Peyer's patch (tissue), 4 donors: ENCODE results near the gene RSKR. TPM values are rescaled to one million over a fixed set of nuclear protein-coding genes. Genes with fewer than 3 reads are reported as not detected.

Source experiments
- DNase-seq, 3 donors: peaks; one replicate each; pipeline ENCODE4 v3.0.0-alpha.2; 2017 to 2019
- H3K27ac ChIP-seq, 4 donors: fragments of 200-600 bp; sonication (generic); one replicate each; pipeline ENCODE4 v1.5.1; 2016 to 2019
- H3K27me3 ChIP-seq, 2 donors: fragments of 200-600 bp; sonication (generic); one replicate each; pipeline ENCODE4 v1.5.1; 2019
- H3K36me3 ChIP-seq, 3 donors: fragments of 200-600 bp; sonication (generic); one replicate each; pipeline ENCODE4 v1.5.1; 2016 to 2019
- H3K4me1 ChIP-seq, 4 donors: fragments of 200-600 bp; sonication (generic); one replicate each; pipeline ENCODE4 v1.5.1; 2016 to 2019
- H3K4me3 ChIP-seq, 4 donors: fragments of 200-600 bp; sonication (generic); 1 replicate in 3 of 4; 2 replicates in 1 of 4; pipeline ENCODE4 v1.5.1; 2016 to 2019; ENCODE audit warnings: mild to moderate bottlenecking in 1 of 4
- H3K9me3 ChIP-seq, 4 donors: fragments of 200-600 bp; sonication (generic); one replicate each; pipeline ENCODE4 v1.5.1; 2016 to 2019; ENCODE audit warnings: mild to moderate bottlenecking in 1 of 4
- POLR2A ChIP-seq, 2 donors: fragments of 450-650 bp; IDR thresholded peaks; one replicate each; pipeline ENCODE4 v1.5.1; 2017; ENCODE audit warnings: antibody characterized with exemption in 2 of 2, mild to moderate bottlenecking in 2 of 2, moderate library complexity in 2 of 2
- total RNA-seq, 4 donors: library from RNA; depleted of rRNA; stranded (reverse); fragments of >200 nt; gene quantifications; one replicate each; pipeline ENCODE4 v1.1.0, GENCODE V29; 2016
- TF ChIP-seq, protein P1 (sequence below), 6 experiments: fragments of 450-650 bp in 4 of 6; fragments of 200-600 bp in 2 of 6; sonication (generic) in 1 of 6; IDR thresholded peaks; one replicate each; pipeline ENCODE4 v1.5.1; 2017 to 2019; ENCODE audit warnings: antibody characterized with exemption in 6 of 6, mild to moderate bottlenecking in 3 of 6, moderate library complexity in 1 of 6

RSKR gene
- total RNA-seq, 4 donors from 2014 or later = 11.6 to 36.8 (median 23.3) TPM

GRCh38 chr17:28597606-28598383 is 16.2 kb downstream of the RSKR start:
- no peak for TF ChIP-seq POLR2A (IDR thresholded peaks at IDR 0.05)
- TF ChIP-seq, protein P1, sequence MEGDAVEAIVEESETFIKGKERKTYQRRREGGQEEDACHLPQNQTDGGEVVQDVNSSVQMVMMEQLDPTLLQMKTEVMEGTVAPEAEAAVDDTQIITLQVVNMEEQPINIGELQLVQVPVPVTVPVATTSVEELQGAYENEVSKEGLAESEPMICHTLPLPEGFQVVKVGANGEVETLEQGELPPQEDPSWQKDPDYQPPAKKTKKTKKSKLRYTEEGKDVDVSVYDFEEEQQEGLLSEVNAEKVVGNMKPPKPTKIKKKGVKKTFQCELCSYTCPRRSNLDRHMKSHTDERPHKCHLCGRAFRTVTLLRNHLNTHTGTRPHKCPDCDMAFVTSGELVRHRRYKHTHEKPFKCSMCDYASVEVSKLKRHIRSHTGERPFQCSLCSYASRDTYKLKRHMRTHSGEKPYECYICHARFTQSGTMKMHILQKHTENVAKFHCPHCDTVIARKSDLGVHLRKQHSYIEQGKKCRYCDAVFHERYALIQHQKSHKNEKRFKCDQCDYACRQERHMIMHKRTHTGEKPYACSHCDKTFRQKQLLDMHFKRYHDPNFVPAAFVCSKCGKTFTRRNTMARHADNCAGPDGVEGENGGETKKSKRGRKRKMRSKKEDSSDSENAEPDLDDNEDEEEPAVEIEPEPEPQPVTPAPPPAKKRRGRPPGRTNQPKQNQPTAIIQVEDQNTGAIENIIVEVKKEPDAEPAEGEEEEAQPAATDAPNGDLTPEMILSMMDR (IDR thresholded peaks at IDR 0.05) = no peak
- Histone ChIP-seq H3K9me3 (no peaks in the 10 kb centered on the region), H3K36me3 (no peaks in the 10 kb centered on the region), H3K27ac (peak overlapping the region in 3 of 4 donors; percentile 87 to 99 (median 95)), H3K27me3 (no peaks in the 10 kb centered on the region), H3K4me1 (peaks cover 0 to 27% (median 0%) of the 10 kb centered on the region in 4 donors), H3K4me3 (peak overlapping the region in 2 of 4 donors; percentile 78 to 79)
- DNase-seq = no peak

DNA sequence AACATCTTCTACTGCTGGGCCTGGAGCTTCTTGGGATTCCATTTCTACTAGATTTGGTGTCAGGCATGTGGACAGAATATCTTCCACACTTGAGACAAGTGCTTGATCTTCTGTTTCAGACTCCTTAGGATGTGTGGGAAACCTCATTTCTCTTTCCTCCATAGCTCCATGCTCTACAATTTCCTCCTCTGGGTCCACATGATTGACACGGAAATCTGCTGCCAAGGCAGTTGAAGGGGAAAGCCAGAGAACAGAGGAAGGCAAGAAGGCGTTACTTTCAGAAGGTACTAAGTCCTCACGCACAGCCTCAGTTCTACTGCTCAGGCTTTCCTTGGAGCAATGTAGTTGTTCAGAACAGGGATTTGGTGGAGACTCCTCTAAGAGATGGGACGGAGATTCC is 21.7 kb downstream of the RSKR start:
- Histone ChIP-seq H3K9me3 (no peaks in the 10 kb centered on the region), H3K27ac (no peak overlapping the region), H3K27me3 (no peaks in the 10 kb centered on the region), H3K4me1 (no peaks in the 10 kb centered on the region), H3K4me3 (no peak overlapping the region), H3K36me3 (peaks cover 0 to 28% (median 0%) of the 10 kb centered on the region in 3 donors)
- no peak for DNase-seq
- TF ChIP-seq, protein P1 (IDR thresholded peaks at IDR 0.05) = no peak
- TF ChIP-seq POLR2A (IDR thresholded peaks at IDR 0.05) = no peak

- peaks cover 0 to 59% (median 0%) of the 10 kb centered on the region in 3 donors for H3K36me3 ChIP-seq
- DNase-seq = no peak
These were observed 28.1 kb downstream of the RSKR start for GRCh38 chr17:28585851-28586250.

GRCh38 chr17:28584434-28584833 is 29.6 kb downstream of the RSKR start:
- H3K27ac ChIP-seq = no peak overlapping the region
- peaks cover 0 to 58% (median 0%) of the 10 kb centered on the region in 3 donors for H3K36me3 ChIP-seq
- TF ChIP-seq, protein P1 (IDR thresholded peaks at IDR 0.05) = no peak
- no peak for TF ChIP-seq POLR2A (IDR thresholded peaks at IDR 0.05)
- H3K4me1 ChIP-seq = no peaks in the 10 kb centered on the region
- no peak for DNase-seq
- H3K27me3 ChIP-seq = no peaks in the 10 kb centered on the region
- no peaks in the 10 kb centered on the region for H3K9me3 ChIP-seq
- H3K4me3 ChIP-seq = no peak overlapping the region

More at GRCh38 chr17:28585851-28586250, 28.1 kb downstream of the RSKR start:
- Histone ChIP-seq H3K27me3 (no peaks in the 10 kb centered on the region), H3K9me3 (no peaks in the 10 kb centered on the region), H3K4me3 (no peak overlapping the region), H3K27ac (no peak overlapping the region), H3K4me1 (no peaks in the 10 kb centered on the region)
- no peak for TF ChIP-seq POLR2A (IDR thresholded peaks at IDR 0.05)
- TF ChIP-seq, protein P1 (IDR thresholded peaks at IDR 0.05) = no peak

- no peaks in the 10 kb centered on the region for H3K4me1 ChIP-seq
- peaks cover 0 to 56% (median 0%) of the 10 kb centered on the region in 3 donors for H3K36me3 ChIP-seq
- H3K9me3 ChIP-seq = no peaks in the 10 kb centered on the region
- no peak for DNase-seq
- no peaks in the 10 kb centered on the region for H3K27me3 ChIP-seq
- no peak overlapping the region for H3K4me3 ChIP-seq
- no peak overlapping the region for H3K27ac ChIP-seq
- TF ChIP-seq, protein P1 (IDR thresholded peaks at IDR 0.05) = no peak
- no peak for TF ChIP-seq POLR2A (IDR thresholded peaks at IDR 0.05)
These were observed 31.5 kb downstream of the RSKR start for GRCh38 chr17:28582513-28582912.
